HepG2 (cell line): ENCODE data around the gene B4GALT5. TPM values are rescaled to one million over a fixed set of nuclear protein-coding genes. Genes with fewer than 3 reads are reported as not detected.

ENCODE experiments used
- ATAC-seq: fragments of 200-7000 bp; cut with Tn5 transposase; 3 replicates; pipeline ENCODE4 v1.9.1; 2020; ENCODE audit warnings: mild to moderate bottlenecking, moderate library complexity
- BruUV-seq: library from RNA; stranded (reverse); fragments of 400-500 nt; replicated peaks from 2 replicates; lab custom pipeline; 2021; lab: Mats Ljungman, UMichigan
- CTCF ChIA-PET: fragments of 300-600 bp; formaldehyde crosslinking; extraction: SDS; loops from one replicate; lab custom pipeline; 2021; ENCODE audit warnings: low total read pairs, inconsistent platforms, low intra/inter-chr PET ratio; lab: Yijun Ruan, JAX
- POLR2A ChIA-PET: fragments of 350-600 bp; sonication (Branson Sonifier 250); formaldehyde crosslinking; loops from one replicate; lab custom pipeline; 2020; ENCODE audit warnings: antibody characterized with exemption, inconsistent platforms; lab: Yijun Ruan, JAX
- DNase-seq: peaks from one replicate; pipeline ENCODE4 v3.0.0-alpha.2; 2015; ENCODE audit warnings: low spot score
- FAIRE-seq: peaks from 3 replicates; lab custom pipeline; 2011; peaks lifted over from hg19 to GRCh38; lab: Jason Lieb, UNC
- H2AFZ ChIP-seq: one replicate; pipeline ENCODE4 v1.6.1; 2011; ENCODE audit warnings: low read length, inconsistent platforms
- H3K27ac ChIP-seq: fragments of 300-600 bp; 3 replicates; pipeline ENCODE4 v1.8.0; 2011; ENCODE audit warnings: mixed run types, mild to moderate bottlenecking, mixed read lengths, low read length, inconsistent platforms; ENCODE audit not compliant: insufficient read depth; ENCODE audit errors: extremely low read length
- H3K27me3 ChIP-seq, 2 experiments: fragments of 200-600 bp in 1 of 2; 2 replicates in 1 of 2; 3 replicates in 1 of 2; pipeline versions ENCODE4 v1.6.0 to v1.8.0; 2011; ENCODE audit warnings: low read length in 2 of 2, mild to moderate bottlenecking in 2 of 2, moderate library complexity in 2 of 2, inconsistent platforms in 1 of 2; ENCODE audit not compliant: insufficient read depth in 2 of 2, control insufficient read depth in 1 of 2
- H3K36me3 ChIP-seq, 2 experiments: fragments of 200-600 bp in 1 of 2; replicated peaks in 1 of 2; 2 replicates in 1 of 2; 3 replicates in 1 of 2; pipeline versions ENCODE4 v1.5.1 to v1.8.0; 2011; ENCODE audit warnings: low read length in 2 of 2, inconsistent platforms in 1 of 2; ENCODE audit not compliant: insufficient read depth in 2 of 2, control insufficient read depth in 1 of 2
- H3K4me1 ChIP-seq: 2 replicates; pipeline ENCODE4 v1.5.1; 2012; ENCODE audit warnings: low read length, inconsistent platforms; ENCODE audit not compliant: insufficient read depth
- H3K4me2 ChIP-seq: 2 replicates; pipeline ENCODE4 v1.6.0; 2011; ENCODE audit warnings: low read depth, low read length, inconsistent platforms
- H3K4me3 ChIP-seq, 3 experiments: fragments of 200-600 bp in 1 of 3; sonication (generic), shearing (Covaris generic) in 1 of 3; replicated peaks in 1 of 3; 2 replicates each; pipeline ENCODE4 v1.5.1; 2011 to 2016; ENCODE audit warnings: low read length in 3 of 3, inconsistent platforms in 2 of 3, low read depth in 2 of 3, mild to moderate bottlenecking in 2 of 3, control low read depth in 1 of 3, mixed read lengths in 1 of 3; ENCODE audit not compliant: insufficient read depth in 1 of 3
- H3K79me2 ChIP-seq: one replicate; pipeline ENCODE4 v1.6.1; 2011; ENCODE audit warnings: low read length, inconsistent platforms; ENCODE audit not compliant: insufficient read depth
- H3K9ac ChIP-seq: 2 replicates; pipeline ENCODE4 v1.6.0; 2011; ENCODE audit warnings: mild to moderate bottlenecking, low read depth, low read length, inconsistent platforms; ENCODE audit not compliant: insufficient read depth
- H3K9me3 ChIP-seq: 2 replicates; pipeline ENCODE4 v1.5.1; 2012; ENCODE audit warnings: mild to moderate bottlenecking, low read length
- H4K20me1 ChIP-seq: 2 replicates; pipeline ENCODE4 v1.6.0; 2011; ENCODE audit warnings: inconsistent platforms, mild to moderate bottlenecking, low read length, moderate library complexity; ENCODE audit not compliant: insufficient read depth
- ARID2 ChIP-seq: sonication (generic); formaldehyde crosslinking; IDR thresholded peaks from 2 replicates; pipeline ENCODE4 v1.8.1; 2022; ENCODE audit warnings: mild to moderate bottlenecking, missing genetic modification reagents, borderline replicate concordance
- HNRNPH1 ChIP-seq: fragments of 200-400 bp; formaldehyde crosslinking; optimal IDR thresholded peaks from 2 replicates; pipeline ENCODE3; 2017; ENCODE audit warnings: mild to moderate bottlenecking, low read depth, low read length
- HNRNPL ChIP-seq: fragments of 200-400 bp; formaldehyde crosslinking; IDR thresholded peaks from 2 replicates; pipeline ENCODE4 v1.6.1; 2017; ENCODE audit warnings: mild to moderate bottlenecking, low read depth, low read length
- MAFF ChIP-seq: IDR thresholded peaks from 2 replicates; pipeline ENCODE4 v1.6.1; 2011; ENCODE audit warnings: low read depth, low read length, improper control_type of control experiment
- MAFK ChIP-seq, 2 experiments: IDR thresholded peaks in 1 of 2; conservative IDR thresholded peaks in 1 of 2; 2 replicates each; pipeline ENCODE4 v1.6.1; 2011; ENCODE audit warnings: improper control_type of control experiment in 2 of 2, low read length in 2 of 2
- ZFP36 ChIP-seq: fragments of 150-350 bp; IDR thresholded peaks from 2 replicates; pipeline ENCODE4 v1.6.1; 2018; ENCODE audit warnings: borderline replicate concordance, low read length, low read depth; ENCODE audit not compliant: partially characterized antibody
- WGBS: methylation state at CpG from one replicate; pipeline ENCODE4 v1.1.6; 2017; ENCODE audit warnings: low lambda C conversion rate; 5-methylcytosine and 5-hydroxymethylcytosine counted together
- in situ Hi-C: cut with HindIII; loops from 2 replicates; pipeline ENCODE4 v1.10.0; 2017; ENCODE audit warnings: low pct_unique_long_range_greater_than_20kb; ENCODE audit not compliant: extremely low pct_ligation_motif_present
- intact Hi-C: fragments of 100-400 bp; cut with micrococcal nuclease; formaldehyde crosslinking; loops from one replicate; pipeline ENCODE4 v1.10.0; 2022; ENCODE audit not compliant: unreplicated experiment
- polyA plus RNA-seq, 8 experiments: library from polyadenylated mRNA; depleted of rRNA in 3 of 8; stranded (reverse) in 7 of 8; unstranded in 1 of 8; fragments of >200 nt; fragmentation: Illumina TruSeq in 4 of 8; extraction: Trizol in 4 of 8; gene quantifications; 2 replicates each; pipeline versions ENCODE4 v1.2.1 to v1.2.3, GENCODE V29; 2011 to 2016; ENCODE audit warnings: low read depth in 4 of 8, missing spikeins in 1 of 8, mixed read lengths in 1 of 8; ENCODE audit not compliant: insufficient read depth in 1 of 8
- total RNA-seq, 5 experiments: library from RNA; depleted of rRNA; stranded (reverse); fragments of >200 nt; fragmentation: Illumina TruSeq; extraction: Trizol; gene quantifications; 2 replicates each; pipeline ENCODE4 v1.2.3, GENCODE V29; 2016; ENCODE audit warnings: low read depth in 1 of 5

B4GALT5 gene
- total and polyA plus RNA-seq, 2 of the 13 experiments (the other 11 are each of a cell fraction or from before 2014, with no cell fraction given) = 27.3 to 30.9 TPM

GRCh38 chr20:49664612-49665313, 48.9 kb downstream of the B4GALT5 start:
- 0 out of 2 replicates have a peak, but pooled peaks have one; percentile 28 for TF ChIP-seq ARID2 (CRISPR knock-in tag)
- TF ChIP-seq HNRNPH1 = no peak
- TF ChIP-seq HNRNPL = no peak
- intact Hi-C loops = loop anchor here (5.0 kb wide), 1 partner anchor 48 kb away; the partner anchor contains the start of gene B4GALT5
- POLR2A ChIA-PET = interaction anchor here (1.0 to 1.1 kb wide), 2 partner anchors 11 to 148 kb away, joined by 3 to 6 read pairs; partner anchors contain the start of gene SLC9A8

GRCh38 chr20:49663112-49663511, 50.6 kb downstream of the B4GALT5 start:
- ChIA-PET CTCF (no interaction called here), POLR2A (no interaction called here)
- in situ Hi-C loops = no loop called here
- no peak for ATAC-seq
- no TSS peak for BruUV-seq
- FAIRE-seq = no peak
- Histone ChIP-seq H3K36me3 (peaks cover 0 to 2% of the 10 kb centered on the region in 2 experiments; a peak in 1 of 5 replicates), H3K9me3 (no peaks in the 10 kb centered on the region), H3K27ac (no peak overlapping the region), H3K4me3 (no peak overlapping the region), H4K20me1 (peaks cover 3% of the 10 kb centered on the region; the same call in 1 of the 2 replicates), H3K27me3 (no peaks in the 10 kb centered on the region), H3K9ac (no peak overlapping the region), H2AFZ (no peak overlapping the region), H3K4me1 (peaks cover 52% of the 10 kb centered on the region), H3K4me2 (no peak overlapping the region), H3K79me2 (peaks cover 93% of the 10 kb centered on the region)
- DNase-seq = no peak
- intact Hi-C loops = loop anchor here (2.0 to 5.0 kb wide), 2 partner anchors 44 to 49 kb away; partner anchors contain the start of gene B4GALT5
- TF ChIP-seq ZFP36 (no peak), MAFF (peak; percentile 79), MAFK (conservative IDR thresholded peaks at IDR 0.05 in 1 of 2, IDR thresholded peaks at IDR 0.05 in 1 of 2; ENCODE audit: low read length in 2 of 2) (peak; percentile 34 to 86; a peak in 3 of 4 replicates)

More at GRCh38 chr20:49664612-49665313, 48.9 kb downstream of the B4GALT5 start:
- FAIRE-seq (no peak), DNase-seq (no peak), ATAC-seq (no peak)
- Histone ChIP-seq H3K9me3 (no peaks in the 10 kb centered on the region), H3K4me1 (peaks cover 43% of the 10 kb centered on the region), H3K9ac (no peak overlapping the region), H2AFZ (no peak overlapping the region), H4K20me1 (peaks cover 3% of the 10 kb centered on the region; the same call in 1 of the 2 replicates), H3K36me3 (peaks cover 0 to 2% of the 10 kb centered on the region in 2 experiments; a peak in 1 of 5 replicates), H3K27me3 (no peaks in the 10 kb centered on the region), H3K27ac (no peak overlapping the region), H3K4me2 (no peak overlapping the region), H3K79me2 (peaks cover 93% of the 10 kb centered on the region), H3K4me3 (no peak overlapping the region)
- in situ Hi-C loops = no loop called here
- no TSS peak for BruUV-seq
- CTCF ChIA-PET = no interaction called here
- 95% methylated on average over 3 of the region's 3 CpGs for WGBS
